ENCODE measurements around the gene KMT2A.
"Not testable (repeated sequence)": the region's sequence is repeated elsewhere in the genome, so short reads cannot be mapped to it uniquely, and the experiment has no call there.

The KMT2A gene

GRCh38 chr11:118435290-118435892, 901 bp upstream of the KMT2A start:
- peak; percentile 85 for DNase-seq

GRCh38 chr11:118436639-118437207, 431 bp downstream of the KMT2A start:
- peak; percentile 34 for DNase-seq

- DNase-seq, result peak; percentile 79
Observed at GRCh38 chr11:118437208-118438125, 1.2 kb downstream of the KMT2A start.

- peak; percentile 91 for DNase-seq
Observed at GRCh38 chr11:118438314-118438931, 2.1 kb downstream of the KMT2A start.

- DNase-seq, result no peak
Observed at GRCh38 chr11:118439646-118440045, 3.4 kb downstream of the KMT2A start.

GRCh38 chr11:118441770-118442275, 5.5 kb downstream of the KMT2A start:
- DNase-seq, result no peak

GRCh38 chr11:118442301-118442700, 6.0 kb downstream of the KMT2A start:
- DNase-seq, result no peak

GRCh38 chr11:118442908-118443589, 6.8 kb downstream of the KMT2A start:
- no peak for DNase-seq

GRCh38 chr11:118443590-118444218, 7.4 kb downstream of the KMT2A start:
- DNase-seq, result no peak

- DNase-seq, result no peak
Observed at GRCh38 chr11:118447423-118447822, 11.1 kb downstream of the KMT2A start.

GRCh38 chr11:118448294-118448693, 12.0 kb downstream of the KMT2A start:
- no peak for DNase-seq

GRCh38 chr11:118449316-118449918, 13.1 kb downstream of the KMT2A start:
- no peak for DNase-seq

GRCh38 chr11:118450451-118450850, 14.2 kb downstream of the KMT2A start:
- DNase-seq, result no peak

GRCh38 chr11:118462178-118462577, 25.9 kb downstream of the KMT2A start:
- no peak for DNase-seq

GRCh38 chr11:118468968-118469367, 32.7 kb downstream of the KMT2A start:
- peak; percentile 16 for DNase-seq

- no peak for DNase-seq
Observed at GRCh38 chr11:118471030-118471429, 34.7 kb downstream of the KMT2A start.

GRCh38 chr11:118473537-118473936, 37.2 kb downstream of the KMT2A start:
- no peak for DNase-seq

GRCh38 chr11:118476676-118477075, 40.4 kb downstream of the KMT2A start:
- no peak for DNase-seq

- DNase-seq, result not testable (repeated sequence)
Observed at GRCh38 chr11:118481238-118481637, 44.9 kb downstream of the KMT2A start.

- DNase-seq, result no peak
Observed at GRCh38 chr11:118484405-118484804, 48.1 kb downstream of the KMT2A start.

GRCh38 chr11:118485273-118485672, 49.0 kb downstream of the KMT2A start:
- DNase-seq, result peak; percentile 25

Measured in hematopoietic multipotent progenitor cell treated with erythropoietin and hydrocortisone succinate and interleukin-3 and kit ligand, for 6 days (in vitro differentiated cells).